ENCODE results near the gene NPL.

The NPL gene

GRCh38 chr1:182867861-182868260 lies 78.3 kb downstream of the NPL start:
- H3K27me3 ChIP-seq (ENCODE audit: insufficient read depth, low read length): no peaks in the 10 kb centered on the region
- TF ChIP-seq, protein P1, sequence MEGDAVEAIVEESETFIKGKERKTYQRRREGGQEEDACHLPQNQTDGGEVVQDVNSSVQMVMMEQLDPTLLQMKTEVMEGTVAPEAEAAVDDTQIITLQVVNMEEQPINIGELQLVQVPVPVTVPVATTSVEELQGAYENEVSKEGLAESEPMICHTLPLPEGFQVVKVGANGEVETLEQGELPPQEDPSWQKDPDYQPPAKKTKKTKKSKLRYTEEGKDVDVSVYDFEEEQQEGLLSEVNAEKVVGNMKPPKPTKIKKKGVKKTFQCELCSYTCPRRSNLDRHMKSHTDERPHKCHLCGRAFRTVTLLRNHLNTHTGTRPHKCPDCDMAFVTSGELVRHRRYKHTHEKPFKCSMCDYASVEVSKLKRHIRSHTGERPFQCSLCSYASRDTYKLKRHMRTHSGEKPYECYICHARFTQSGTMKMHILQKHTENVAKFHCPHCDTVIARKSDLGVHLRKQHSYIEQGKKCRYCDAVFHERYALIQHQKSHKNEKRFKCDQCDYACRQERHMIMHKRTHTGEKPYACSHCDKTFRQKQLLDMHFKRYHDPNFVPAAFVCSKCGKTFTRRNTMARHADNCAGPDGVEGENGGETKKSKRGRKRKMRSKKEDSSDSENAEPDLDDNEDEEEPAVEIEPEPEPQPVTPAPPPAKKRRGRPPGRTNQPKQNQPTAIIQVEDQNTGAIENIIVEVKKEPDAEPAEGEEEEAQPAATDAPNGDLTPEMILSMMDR (IDR thresholded peaks at IDR 0.05; ENCODE audit: low read length): no peak
- no peak for TF ChIP-seq EZH2 (IDR thresholded peaks at IDR 0.05; ENCODE audit: borderline replicate concordance, low read length)
- H2AFZ ChIP-seq (ENCODE audit: low read length): no peak overlapping the region
- no peak overlapping the region for H3K9ac ChIP-seq (ENCODE audit: low read length)
- no peaks in the 10 kb centered on the region for H3K4me1 ChIP-seq (ENCODE audit: insufficient read depth, low read length, severe bottlenecking)
- no peak overlapping the region for H3K27ac ChIP-seq (ENCODE audit: low read depth, low read length, poor library complexity, severe bottlenecking)
- H3K4me2 ChIP-seq (ENCODE audit: low read length): no peak overlapping the region
- H4K20me1 ChIP-seq (ENCODE audit: insufficient read depth, low read length): no peaks in the 10 kb centered on the region
- H3F3A ChIP-seq (ENCODE audit: insufficient read depth, low read length): no peaks in the 10 kb centered on the region
- H3K9me2 ChIP-seq (ENCODE audit: low read depth, low read length): no peaks in the 10 kb centered on the region
- H3K36me3 ChIP-seq (ENCODE audit: insufficient read depth, low read length): peaks cover 99% of the 10 kb centered on the region
- H3K9me3 ChIP-seq (ENCODE audit: low read length): no peaks in the 10 kb centered on the region
- no peak overlapping the region for H3K4me3 ChIP-seq (ENCODE audit: low read depth, low read length, poor library complexity, severe bottlenecking)
- no peaks in the 10 kb centered on the region for H3K79me2 ChIP-seq (ENCODE audit: insufficient read depth, low read length)

DNA sequence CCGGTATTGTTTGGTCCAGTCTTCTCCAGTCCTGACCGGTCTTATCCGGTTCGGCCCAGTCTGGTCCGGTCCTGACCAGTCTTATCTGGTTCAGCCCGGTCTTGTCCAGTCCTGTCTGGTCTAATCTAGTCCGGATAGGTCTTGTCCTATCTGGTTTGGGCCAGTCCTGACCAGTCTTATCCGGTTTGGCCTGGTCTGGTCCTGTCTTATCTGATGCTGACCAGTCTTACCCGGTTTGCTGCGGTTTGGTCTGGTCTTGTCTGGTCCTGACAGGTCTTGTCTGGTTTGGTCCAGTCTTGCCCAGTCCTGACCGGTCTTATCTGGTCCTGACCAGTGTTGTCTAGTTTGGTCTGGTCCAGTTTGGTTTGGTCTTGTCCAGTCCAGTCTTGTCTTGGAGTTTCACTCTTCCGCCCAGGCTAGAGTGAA lies 79.7 kb downstream of the NPL start:
- no peaks in the 10 kb centered on the region for H3K79me2 ChIP-seq (ENCODE audit: insufficient read depth, low read length)
- peak overlapping the region; percentile 53 for H3K27ac ChIP-seq (ENCODE audit: low read depth, low read length, poor library complexity, severe bottlenecking)
- no peaks in the 10 kb centered on the region for H3F3A ChIP-seq (ENCODE audit: insufficient read depth, low read length)
- no peak overlapping the region for H3K4me2 ChIP-seq (ENCODE audit: low read length)
- no peaks in the 10 kb centered on the region for H3K9me2 ChIP-seq (ENCODE audit: low read depth, low read length)
- H4K20me1 ChIP-seq (ENCODE audit: insufficient read depth, low read length): no peaks in the 10 kb centered on the region
- H3K9ac ChIP-seq (ENCODE audit: low read length): no peak overlapping the region
- H3K36me3 ChIP-seq (ENCODE audit: insufficient read depth, low read length): peaks cover 100% of the 10 kb centered on the region
- H3K27me3 ChIP-seq (ENCODE audit: insufficient read depth, low read length): no peaks in the 10 kb centered on the region
- no peak overlapping the region for H2AFZ ChIP-seq (ENCODE audit: low read length)
- H3K9me3 ChIP-seq (ENCODE audit: low read length): no peaks in the 10 kb centered on the region
- H3K4me3 ChIP-seq (ENCODE audit: low read depth, low read length, poor library complexity, severe bottlenecking): no peak overlapping the region
- TF ChIP-seq EZH2 (IDR thresholded peaks at IDR 0.05; ENCODE audit: borderline replicate concordance, low read length): no peak
- TF ChIP-seq, protein P1 (IDR thresholded peaks at IDR 0.05; ENCODE audit: low read length): no peak
- no peaks in the 10 kb centered on the region for H3K4me1 ChIP-seq (ENCODE audit: insufficient read depth, low read length, severe bottlenecking)

GRCh38 chr1:182872881-182873280 lies 83.3 kb downstream of the NPL start:
- Histone ChIP-seq H3K9me3 (ENCODE audit: low read length) (no peaks in the 10 kb centered on the region), H3K4me2 (ENCODE audit: low read length) (no peak overlapping the region), H3K4me3 (ENCODE audit: low read depth, low read length, poor library complexity, severe bottlenecking) (no peak overlapping the region), H3K9me2 (ENCODE audit: low read depth, low read length) (no peaks in the 10 kb centered on the region), H3K79me2 (ENCODE audit: insufficient read depth, low read length) (no peaks in the 10 kb centered on the region), H3K9ac (ENCODE audit: low read length) (no peak overlapping the region), H3K27me3 (ENCODE audit: insufficient read depth, low read length) (no peaks in the 10 kb centered on the region), H3F3A (ENCODE audit: insufficient read depth, low read length) (no peaks in the 10 kb centered on the region), H2AFZ (ENCODE audit: low read length) (no peak overlapping the region), H3K36me3 (ENCODE audit: insufficient read depth, low read length) (peaks cover 100% of the 10 kb centered on the region), H3K27ac (ENCODE audit: low read depth, low read length, poor library complexity, severe bottlenecking) (no peak overlapping the region), H4K20me1 (ENCODE audit: insufficient read depth, low read length) (no peaks in the 10 kb centered on the region), H3K4me1 (ENCODE audit: insufficient read depth, low read length, severe bottlenecking) (no peaks in the 10 kb centered on the region)
- TF ChIP-seq, protein P1 (IDR thresholded peaks at IDR 0.05; ENCODE audit: low read length): no peak
- TF ChIP-seq EZH2 (IDR thresholded peaks at IDR 0.05; ENCODE audit: borderline replicate concordance, low read length): no peak

Data from OCI-LY1 (cell line).